ENCODE data around the gene CFAP73. TPM values are rescaled to one million over a fixed set of nuclear protein-coding genes. Genes with fewer than 3 reads are reported as not detected.

Gene CFAP73
- total and polyA plus RNA-seq, 10 of the 15 experiments (the other 5 are each of a cell fraction or from before 2014, with no cell fraction given), result 0.18 TPM; not detected in 9

GRCh38 chr12:113158439-113159203 lies 9.1 kb downstream of the CFAP73 start (continued):
- no peak for TF ChIP-seq E2F8 (IDR thresholded peaks at IDR 0.05; ENCODE audit: low read depth, partially characterized antibody)
- TF ChIP-seq FOXK2 (IDR thresholded peaks at IDR 0.05), result no peak
- no peak for TF ChIP-seq BCLAF1 (IDR thresholded peaks at IDR 0.05)
- no peak for TF ChIP-seq RUNX3 (IDR thresholded peaks at IDR 0.05; ENCODE audit: low read length)
- no peak for TF ChIP-seq KAT2A (conservative IDR thresholded peaks at IDR 0.05; ENCODE audit: control insufficient read depth, low read depth, low read length)
- no peak for TF ChIP-seq NFIC (IDR thresholded peaks at IDR 0.05; ENCODE audit: low read depth, low read length)
- TF ChIP-seq PAX8 (IDR thresholded peaks at IDR 0.05), result no peak
- no peak for TF ChIP-seq ETV6 (conservative IDR thresholded peaks at IDR 0.05 in 1 of 2, IDR thresholded peaks at IDR 0.05 in 1 of 2; ENCODE audit: borderline replicate concordance in 1 of 2, low read depth in 1 of 2)
- TF ChIP-seq, protein P1, sequence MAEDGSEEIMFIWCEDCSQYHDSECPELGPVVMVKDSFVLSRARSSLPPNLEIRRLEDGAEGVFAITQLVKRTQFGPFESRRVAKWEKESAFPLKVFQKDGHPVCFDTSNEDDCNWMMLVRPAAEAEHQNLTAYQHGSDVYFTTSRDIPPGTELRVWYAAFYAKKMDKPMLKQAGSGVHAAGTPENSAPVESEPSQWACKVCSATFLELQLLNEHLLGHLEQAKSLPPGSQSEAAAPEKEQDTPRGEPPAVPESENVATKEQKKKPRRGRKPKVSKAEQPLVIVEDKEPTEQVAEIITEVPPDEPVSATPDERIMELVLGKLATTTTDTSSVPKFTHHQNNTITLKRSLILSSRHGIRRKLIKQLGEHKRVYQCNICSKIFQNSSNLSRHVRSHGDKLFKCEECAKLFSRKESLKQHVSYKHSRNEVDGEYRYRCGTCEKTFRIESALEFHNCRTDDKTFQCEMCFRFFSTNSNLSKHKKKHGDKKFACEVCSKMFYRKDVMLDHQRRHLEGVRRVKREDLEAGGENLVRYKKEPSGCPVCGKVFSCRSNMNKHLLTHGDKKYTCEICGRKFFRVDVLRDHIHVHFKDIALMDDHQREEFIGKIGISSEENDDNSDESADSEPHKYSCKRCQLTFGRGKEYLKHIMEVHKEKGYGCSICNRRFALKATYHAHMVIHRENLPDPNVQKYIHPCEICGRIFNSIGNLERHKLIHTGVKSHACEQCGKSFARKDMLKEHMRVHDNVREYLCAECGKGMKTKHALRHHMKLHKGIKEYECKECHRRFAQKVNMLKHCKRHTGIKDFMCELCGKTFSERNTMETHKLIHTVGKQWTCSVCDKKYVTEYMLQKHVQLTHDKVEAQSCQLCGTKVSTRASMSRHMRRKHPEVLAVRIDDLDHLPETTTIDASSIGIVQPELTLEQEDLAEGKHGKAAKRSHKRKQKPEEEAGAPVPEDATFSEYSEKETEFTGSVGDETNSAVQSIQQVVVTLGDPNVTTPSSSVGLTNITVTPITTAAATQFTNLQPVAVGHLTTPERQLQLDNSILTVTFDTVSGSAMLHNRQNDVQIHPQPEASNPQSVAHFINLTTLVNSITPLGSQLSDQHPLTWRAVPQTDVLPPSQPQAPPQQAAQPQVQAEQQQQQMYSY (CRISPR knock-in tag; IDR thresholded peaks at IDR 0.05), result no peak
- no peak for TF ChIP-seq ZNF24 (IDR thresholded peaks at IDR 0.05)
- TF ChIP-seq E2F4 (IDR thresholded peaks at IDR 0.05; ENCODE audit: low read depth, low read length), result no peak
